ENCODE data around the gene OR51Q1. TPM values are rescaled to one million over a fixed set of nuclear protein-coding genes. Genes with fewer than 3 reads are reported as not detected.

OR51Q1 gene
- total RNA-seq, 1 donor from 2014 or later: not detected

- H3K4me2 ChIP-seq: no peak overlapping the region
- no peaks in the 10 kb centered on the region for H3K27me3 ChIP-seq
- H3K36me3 ChIP-seq: no peaks in the 10 kb centered on the region
- H2AFZ ChIP-seq (replicated peaks): no peak overlapping the region
- DNase-seq (ENCODE audit: low spot score): no peak
- Mint-ChIP-seq H3K4me3 (no peak overlapping the region), H3K27ac (no peak overlapping the region), H3K9me3 (no peaks in the 10 kb centered on the region), H3K36me3 (no peaks in the 10 kb centered on the region), H3K27me3 (ENCODE audit: insufficient read depth, low read depth) (peaks cover 3% of the 10 kb centered on the region), H3K4me1 (no peaks in the 10 kb centered on the region)
- H3K4me3 ChIP-seq: no peak overlapping the region
- H3K9me3 ChIP-seq (ENCODE audit: low read depth): no peaks in the 10 kb centered on the region
- no peaks in the 10 kb centered on the region for H3K79me2 ChIP-seq (ENCODE audit: low read depth)
- no peaks in the 10 kb centered on the region for H3F3A ChIP-seq (ENCODE audit: low read depth)
- TF ChIP-seq CTCF (IDR thresholded peaks at IDR 0.05): no peak
- TF ChIP-seq EZH2 (IDR thresholded peaks at IDR 0.05): no peak
- TF ChIP-seq EZH2phosphoT487 (IDR thresholded peaks at IDR 0.05): no peak
- H3K4me1 ChIP-seq: no peaks in the 10 kb centered on the region
- H3K27ac ChIP-seq: no peak overlapping the region
- no peak overlapping the region for H3K9ac ChIP-seq
- H4K20me1 ChIP-seq (ENCODE audit: low read depth): no peaks in the 10 kb centered on the region
These were observed 23.0 kb upstream of the OR51Q1 start for GRCh38 chr11:5398936-5399335.

- no peaks in the 10 kb centered on the region for H3K9me3 ChIP-seq (ENCODE audit: low read depth)
- H3K4me3 ChIP-seq: no peak overlapping the region
- H3K9ac ChIP-seq: no peak overlapping the region
- no peak overlapping the region for H3K27ac Mint-ChIP-seq
- H3K27ac ChIP-seq: no peak overlapping the region
- TF ChIP-seq EZH2phosphoT487 (IDR thresholded peaks at IDR 0.05): no peak
- TF ChIP-seq CTCF (IDR thresholded peaks at IDR 0.05): no peak
- no peak for TF ChIP-seq EZH2 (IDR thresholded peaks at IDR 0.05)
- no peaks in the 10 kb centered on the region for H3F3A ChIP-seq (ENCODE audit: low read depth)
- H3K4me1 ChIP-seq: no peaks in the 10 kb centered on the region
- no peaks in the 10 kb centered on the region for H3K9me3 Mint-ChIP-seq
- no peaks in the 10 kb centered on the region for H3K27me3 ChIP-seq
- H3K27me3 Mint-ChIP-seq (ENCODE audit: insufficient read depth, low read depth): no peaks in the 10 kb centered on the region
- DNase-seq (ENCODE audit: low spot score): no peak
- H3K4me3 Mint-ChIP-seq: no peak overlapping the region
- H3K36me3 ChIP-seq: no peaks in the 10 kb centered on the region
- no peak overlapping the region for H2AFZ ChIP-seq (replicated peaks)
- no peaks in the 10 kb centered on the region for H3K4me1 Mint-ChIP-seq
- H4K20me1 ChIP-seq (ENCODE audit: low read depth): no peaks in the 10 kb centered on the region
- no peak overlapping the region for H3K4me2 ChIP-seq
- no peaks in the 10 kb centered on the region for H3K36me3 Mint-ChIP-seq
- no peaks in the 10 kb centered on the region for H3K79me2 ChIP-seq (ENCODE audit: low read depth)
These were observed 16.7 kb upstream of the OR51Q1 start for GRCh38 chr11:5405173-5405572.

DNA sequence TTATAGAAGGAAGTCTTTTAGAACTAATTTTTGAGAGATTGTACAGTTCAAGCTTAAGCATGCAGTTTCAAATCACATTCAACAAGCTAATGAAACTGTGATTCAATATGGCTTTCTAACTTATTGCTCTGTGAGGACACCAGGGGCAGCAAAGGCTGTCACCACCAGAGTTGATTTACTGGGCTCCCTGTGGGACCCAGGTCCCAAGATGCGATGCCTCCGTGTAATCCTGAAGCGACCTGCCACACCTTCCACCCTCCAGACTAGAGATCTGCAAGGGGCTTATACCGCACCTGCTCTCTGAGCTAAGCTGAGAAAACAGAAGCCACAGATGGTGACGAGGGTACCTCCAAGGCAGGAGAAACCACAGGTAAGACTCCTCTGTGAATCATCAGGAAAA lies 918 bp upstream of the OR51Q1 start:
- H2AFZ ChIP-seq (replicated peaks): no peak overlapping the region
- H3K9me3 Mint-ChIP-seq: no peaks in the 10 kb centered on the region
- no peak overlapping the region for H3K4me2 ChIP-seq
- DNase-seq (ENCODE audit: low spot score): peak; percentile 16
- H3K27ac ChIP-seq: no peak overlapping the region
- H3K4me3 ChIP-seq: no peak overlapping the region
- H3K4me1 Mint-ChIP-seq: no peaks in the 10 kb centered on the region
- no peak overlapping the region for H3K9ac ChIP-seq
- H4K20me1 ChIP-seq (ENCODE audit: low read depth): no peaks in the 10 kb centered on the region
- no peaks in the 10 kb centered on the region for H3K36me3 ChIP-seq
- H3K79me2 ChIP-seq (ENCODE audit: low read depth): no peaks in the 10 kb centered on the region
- no peak overlapping the region for H3K4me3 Mint-ChIP-seq
- TF ChIP-seq EZH2phosphoT487 (IDR thresholded peaks at IDR 0.05): no peak
- no peak for TF ChIP-seq EZH2 (IDR thresholded peaks at IDR 0.05)
- TF ChIP-seq CTCF (IDR thresholded peaks at IDR 0.05): peak; percentile 28
- H3K9me3 ChIP-seq (ENCODE audit: low read depth): no peaks in the 10 kb centered on the region
- no peaks in the 10 kb centered on the region for H3F3A ChIP-seq (ENCODE audit: low read depth)
- H3K27me3 Mint-ChIP-seq (ENCODE audit: insufficient read depth, low read depth): no peaks in the 10 kb centered on the region
- no peaks in the 10 kb centered on the region for H3K27me3 ChIP-seq
- H3K27ac Mint-ChIP-seq: no peak overlapping the region
- no peaks in the 10 kb centered on the region for H3K36me3 Mint-ChIP-seq
- no peaks in the 10 kb centered on the region for H3K4me1 ChIP-seq

All from neural progenitor cell (in vitro differentiated cells).